Measurements from ENCODE around the gene USH2A.

DNA sequence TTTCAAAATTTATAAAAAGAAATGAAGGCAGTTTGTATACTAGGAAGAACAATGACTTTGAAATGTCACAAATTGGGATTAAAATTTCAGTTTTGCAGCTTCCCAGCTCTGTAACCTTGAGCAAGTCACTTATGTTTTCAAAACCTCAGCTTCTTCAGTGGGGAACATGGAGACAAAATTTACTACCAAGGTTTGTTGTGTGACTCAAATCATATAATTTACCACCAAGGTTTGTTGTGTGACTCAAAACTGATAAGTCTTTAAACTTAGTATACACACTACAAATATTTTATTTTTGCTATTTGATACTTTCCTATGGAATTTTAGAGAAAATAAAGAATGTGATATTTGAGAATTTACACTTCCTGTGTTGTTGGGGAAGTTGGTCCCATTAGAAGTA lies 636.3 kb downstream of the USH2A start:
- TF ChIP-seq ELF4 (IDR thresholded peaks at IDR 0.05) (no peak), BHLHE40 (IDR thresholded peaks at IDR 0.05; ENCODE audit: borderline replicate concordance) (no peak), ARNT (IDR thresholded peaks at IDR 0.05) (no peak)

All from HEK293T (cell line).